GM12864 (cell line): ENCODE results near the gene NLRC3.
"Not testable (repeated sequence)": the region's sequence is repeated elsewhere in the genome, so short reads cannot be mapped to it uniquely, and the experiment has no call there.

Source experiments
- DNase-seq: peaks from one replicate; pipeline ENCODE4 v3.0.0-alpha.2; 2011; ENCODE audit warnings: low read depth
- H3K4me3 ChIP-seq: 2 replicates; pipeline ENCODE4 v1.5.1; 2011; ENCODE audit warnings: mild to moderate bottlenecking, low read depth, low read length, control low read depth
- CTCF ChIP-seq: IDR thresholded peaks from 2 replicates; pipeline ENCODE4 v1.5.1; 2011; ENCODE audit warnings: low read depth, mild to moderate bottlenecking, moderate library complexity, low read length, control low read depth, inconsistent platforms; ENCODE audit errors: missing control alignments

NLRC3 gene

GRCh38 chr16:3508736-3509135 lies 68.5 kb downstream of the NLRC3 start:
- no peak for DNase-seq
- no peak overlapping the region for H3K4me3 ChIP-seq
- no peak for TF ChIP-seq CTCF

- no peak for DNase-seq
- TF ChIP-seq CTCF = no peak
- no peak overlapping the region for H3K4me3 ChIP-seq
These were observed 73.7 kb downstream of the NLRC3 start for GRCh38 chr16:3503523-3503922.

GRCh38 chr16:3501783-3502400 lies 75.3 kb downstream of the NLRC3 start:
- no peak for DNase-seq
- TF ChIP-seq CTCF = no peak
- no peak overlapping the region; the same call in 1 of the 2 replicates for H3K4me3 ChIP-seq

GRCh38 chr16:3501412-3501761 lies 75.8 kb downstream of the NLRC3 start:
- not testable (repeated sequence) for DNase-seq
- H3K4me3 ChIP-seq = peak overlapping the region; percentile 61

- no peak for DNase-seq
- no peak for TF ChIP-seq CTCF
- H3K4me3 ChIP-seq = no peak overlapping the region
These were observed 78.2 kb downstream of the NLRC3 start for GRCh38 chr16:3498988-3499387.

GRCh38 chr16:3497771-3498170 lies 79.4 kb downstream of the NLRC3 start:
- no peak for TF ChIP-seq CTCF
- no peak overlapping the region for H3K4me3 ChIP-seq
- no peak for DNase-seq

- no peak for TF ChIP-seq CTCF
- no peak for DNase-seq
- no peak overlapping the region for H3K4me3 ChIP-seq
These were observed 80.8 kb downstream of the NLRC3 start for GRCh38 chr16:3496386-3496785.
